ENCODE results near the gene EML6.

- TF ChIP-seq CTCF (IDR thresholded peaks at IDR 0.05) (no peak), POLR2AphosphoS5 (IDR thresholded peaks at IDR 0.05) (no peak), POLR2A (IDR thresholded peaks at IDR 0.05) (no peak)
Measured at GRCh38 chr2:54891909-54892308, 168.4 kb downstream of the EML6 start.
